ENCODE measurements around the gene SYT3. TPM values are rescaled to one million over a fixed set of nuclear protein-coding genes. Genes with fewer than 3 reads are reported as not detected.
A peak's percentile ranks its signal among the peaks of the same experiment; 100 is the strongest.

Gene SYT3
- under 1 TPM in 1 of 4 donors, not detected in 3; 0.09 TPM for total RNA-seq

- in situ Hi-C loops (cut with MboI; ENCODE audit: low sequenced_read_pairs in 4 of 4) (loop anchor here in 1 of 4 donors (25.0 kb wide), 1 partner anchor 552 kb away; no protein-coding TSS in a partner anchor), intact Hi-C loops (cut with DNase I; ENCODE audit: low total_unique reads) (no loop called here)
- Histone ChIP-seq H3K4me1 (no peaks in the 10 kb centered on the region), H3K9me3 (no peaks in the 10 kb centered on the region), H3K27me3 (peaks cover 35 to 39% (median 36%) of the 10 kb centered on the region in 3 donors), H3K36me3 (no peaks in the 10 kb centered on the region), H3K27ac (no peak within 1 kb of the TSS), H3K4me3 (peak within 1 kb of the TSS in 3 of 4 donors; percentile 13 to 37 (median 24))
- no peak for DNase-seq
- ATAC-seq = no peak
- TF ChIP-seq CTCF (IDR thresholded peaks at IDR 0.05 in 4 of 5, conservative IDR thresholded peaks at IDR 0.05 in 1 of 5) = no peak
- no peak for TF ChIP-seq POLR2A (IDR thresholded peaks at IDR 0.05)
Observed at GRCh38 chr19:50639121-50640112, at the start of gene SYT3. Gene SYT3, minus strand, starts transcription at chr19:50639881. Its CDS starts 2,470 bp downstream, at chr19:50637411.

- H3K27me3 ChIP-seq = peaks cover 43 to 46% (median 45%) of the 10 kb centered on the region in 3 donors
- no peak for DNase-seq
- H3K27ac ChIP-seq = no peak overlapping the region
- in situ Hi-C loops (cut with MboI; ENCODE audit: low sequenced_read_pairs in 4 of 4) (no loop called here), intact Hi-C loops (cut with DNase I; ENCODE audit: low total_unique reads) (no loop called here)
- TF ChIP-seq POLR2A (IDR thresholded peaks at IDR 0.05) = no peak
- no peak for TF ChIP-seq CTCF (IDR thresholded peaks at IDR 0.05 in 4 of 5, conservative IDR thresholded peaks at IDR 0.05 in 1 of 5)
- H3K9me3 ChIP-seq = no peaks in the 10 kb centered on the region
- no peaks in the 10 kb centered on the region for H3K4me1 ChIP-seq
- ATAC-seq = no peak
- H3K4me3 ChIP-seq = no peak overlapping the region
- H3K36me3 ChIP-seq = no peaks in the 10 kb centered on the region
Observed at GRCh38 chr19:50688766-50689165, 49.1 kb upstream of the SYT3 start.

GRCh38 chr19:50686310-50687032 is 46.8 kb upstream of the SYT3 start:
- Histone ChIP-seq H3K27ac (no peak overlapping the region), H3K4me3 (no peak overlapping the region), H3K36me3 (no peaks in the 10 kb centered on the region), H3K27me3 (peaks cover 29 to 32% (median 30%) of the 10 kb centered on the region in 3 donors), H3K9me3 (no peaks in the 10 kb centered on the region), H3K4me1 (no peaks in the 10 kb centered on the region)
- ATAC-seq (no peak), DNase-seq (no peak)
- TF ChIP-seq POLR2A (IDR thresholded peaks at IDR 0.05) (no peak), CTCF (IDR thresholded peaks at IDR 0.05 in 4 of 5, conservative IDR thresholded peaks at IDR 0.05 in 1 of 5) (no peak)
- in situ Hi-C loops (cut with MboI; ENCODE audit: low sequenced_read_pairs in 4 of 4) = no loop called here
- intact Hi-C loops (cut with DNase I; ENCODE audit: low total_unique reads) = no loop called here

- H3K4me3 ChIP-seq = no peak overlapping the region
- H3K9me3 ChIP-seq = no peaks in the 10 kb centered on the region
- peak; percentile 30 to 32 for DNase-seq
- intact Hi-C loops (cut with DNase I; ENCODE audit: low total_unique reads) = no loop called here
- H3K4me1 ChIP-seq = no peaks in the 10 kb centered on the region
- H3K27me3 ChIP-seq = peaks cover 0 to 21% (median 0%) of the 10 kb centered on the region in 3 donors
- H3K27ac ChIP-seq = no peak overlapping the region
- no peaks in the 10 kb centered on the region for H3K36me3 ChIP-seq
- in situ Hi-C loops (cut with MboI; ENCODE audit: low sequenced_read_pairs in 4 of 4) = no loop called here
- TF ChIP-seq POLR2A (IDR thresholded peaks at IDR 0.05) = no peak
- no peak for TF ChIP-seq CTCF (IDR thresholded peaks at IDR 0.05 in 4 of 5, conservative IDR thresholded peaks at IDR 0.05 in 1 of 5)
- peak in 1 of 2 donors; percentile 45 for ATAC-seq
Observed at GRCh38 chr19:50679177-50680125, 39.8 kb upstream of the SYT3 start.

Data from gastrocnemius medialis (tissue), 4 donors.